WTC11 (cell line): ENCODE measurements around the gene WWOX. TPM values are rescaled to one million over a fixed set of nuclear protein-coding genes. Genes with fewer than 3 reads are reported as not detected.

Source experiments
- ATAC-seq: fragments of 200-7000 bp; cut with Tn5 transposase; 2 replicates; pipeline ENCODE4 v1.10.0; 2021; ENCODE audit warnings: mild to moderate bottlenecking, moderate library complexity
- CTCF ChIA-PET: fragments of 300-600 bp; sonication (Branson Sonifier 250); formaldehyde crosslinking; loops from one replicate; lab custom pipeline; 2021; ENCODE audit warnings: antibody characterized with exemption; lab: Charles Lee
- POLR2A ChIA-PET: fragments of 350-600 bp; sonication (Branson Sonifier 250); formaldehyde crosslinking; loops from one replicate; lab custom pipeline; 2021; ENCODE audit warnings: antibody characterized with exemption; lab: Charles Lee
- DNase-seq: peaks from one replicate; pipeline ENCODE4 v3.0.0; 2021; ENCODE audit warnings: low spot score
- H3K27ac Mint-ChIP-seq: 2 replicates; pipeline ENCODE4 v1.8.0; 2021; ENCODE audit warnings: mixed read lengths
- H3K27me3 Mint-ChIP-seq: 2 replicates; pipeline ENCODE4 v1.8.0; 2021; ENCODE audit warnings: low read depth, mild to moderate bottlenecking, moderate library complexity, mixed read lengths
- H3K36me3 Mint-ChIP-seq: 2 replicates; pipeline ENCODE4 v1.8.0; 2021; ENCODE audit warnings: mixed read lengths
- H3K4me1 Mint-ChIP-seq: 2 replicates; pipeline ENCODE4 v1.8.0; 2022; ENCODE audit warnings: mixed read lengths
- H3K4me3 Mint-ChIP-seq: 2 replicates; pipeline ENCODE4 v1.8.0; 2021; ENCODE audit warnings: mild to moderate bottlenecking, moderate library complexity, mixed read lengths
- H3K9me3 Mint-ChIP-seq: 2 replicates; pipeline ENCODE4 v1.8.0; 2021; ENCODE audit warnings: mixed read lengths
- ATF6 ChIP-seq: sonication (generic); formaldehyde crosslinking; IDR thresholded peaks from 2 replicates; pipeline ENCODE4 v1.8.1; 2023; ENCODE audit warnings: mild to moderate bottlenecking, missing genetic modification reagents
- FOXP1 ChIP-seq: sonication (generic); formaldehyde crosslinking; IDR thresholded peaks from 2 replicates; pipeline ENCODE4 v1.8.0; 2022; ENCODE audit warnings: missing genetic modification reagents, mild to moderate bottlenecking, moderate library complexity, borderline replicate concordance
- FOXP4 ChIP-seq: sonication (generic); formaldehyde crosslinking; IDR thresholded peaks from 2 replicates; pipeline ENCODE4 v1.8.0; 2022; ENCODE audit warnings: mild to moderate bottlenecking, missing genetic modification reagents
- KAT7 ChIP-seq: sonication (generic); formaldehyde crosslinking; IDR thresholded peaks from 2 replicates; pipeline ENCODE4 v1.8.1; 2023; ENCODE audit warnings: missing genetic modification reagents, mild to moderate bottlenecking, borderline replicate concordance
- MLX ChIP-seq: sonication (generic); formaldehyde crosslinking; IDR thresholded peaks from 2 replicates; pipeline ENCODE4 v1.8.1; 2023; ENCODE audit warnings: mild to moderate bottlenecking, missing genetic modification reagents, moderate library complexity
- MYBL2 ChIP-seq: sonication (generic); formaldehyde crosslinking; IDR thresholded peaks from 2 replicates; pipeline ENCODE4 v1.8.1; 2023; ENCODE audit warnings: mild to moderate bottlenecking, moderate library complexity, missing genetic modification reagents
- NR2C2 ChIP-seq: sonication (generic); formaldehyde crosslinking; IDR thresholded peaks from 2 replicates; pipeline ENCODE4 v1.8.0; 2022; ENCODE audit warnings: mild to moderate bottlenecking, missing genetic modification reagents
- OVOL2 ChIP-seq: fragments of 250-450 bp; sonication (Bioruptor Pico); IDR thresholded peaks from 2 replicates; pipeline ENCODE4 v1.9.0; 2021; ENCODE audit warnings: mild to moderate bottlenecking, borderline replicate concordance
- RELA ChIP-seq: sonication (generic); formaldehyde crosslinking; IDR thresholded peaks from 2 replicates; pipeline ENCODE4 v1.8.1; 2022; ENCODE audit warnings: missing genetic modification reagents, mild to moderate bottlenecking, borderline replicate concordance
- RORB ChIP-seq: fragments of 250-450 bp; sonication (Bioruptor Pico); IDR thresholded peaks from 2 replicates; pipeline ENCODE4 v1.9.0; 2021; ENCODE audit warnings: mild to moderate bottlenecking
- SMAD3 ChIP-seq: sonication (generic); formaldehyde crosslinking; IDR thresholded peaks from 2 replicates; pipeline ENCODE4 v1.8.0; 2022; ENCODE audit warnings: missing genetic modification reagents, mild to moderate bottlenecking, borderline replicate concordance
- TCF7 ChIP-seq: sonication (generic); formaldehyde crosslinking; IDR thresholded peaks from 2 replicates; pipeline ENCODE4 v1.8.0; 2022; ENCODE audit warnings: mild to moderate bottlenecking, low read depth, missing genetic modification reagents, moderate library complexity
- TP53 ChIP-seq: sonication (generic); formaldehyde crosslinking; IDR thresholded peaks from 2 replicates; pipeline ENCODE4 v1.8.1; 2023; ENCODE audit warnings: mild to moderate bottlenecking, missing genetic modification reagents
- ZBTB43 ChIP-seq: sonication (generic); formaldehyde crosslinking; IDR thresholded peaks from 2 replicates; pipeline ENCODE4 v1.8.1; 2023; ENCODE audit warnings: mild to moderate bottlenecking, missing genetic modification reagents
- ZNF121 ChIP-seq: sonication (generic); formaldehyde crosslinking; IDR thresholded peaks from 2 replicates; pipeline ENCODE4 v1.8.0; 2023; ENCODE audit warnings: missing genetic modification reagents
- ZNF671 ChIP-seq: fragments of 250-450 bp; sonication (Bioruptor Pico); IDR thresholded peaks from 2 replicates; pipeline ENCODE4 v1.8.0; 2021; ENCODE audit warnings: mild to moderate bottlenecking
- total RNA-seq: library from RNA; stranded (reverse); gene quantifications from 3 replicates; pipeline ENCODE4 v1.2.3, GENCODE V29; 2021
- TF ChIP-seq, protein P1 (sequence below): sonication (generic); formaldehyde crosslinking; IDR thresholded peaks from 2 replicates; pipeline ENCODE4 v1.8.1; 2023; ENCODE audit warnings: mild to moderate bottlenecking, moderate library complexity, missing genetic modification reagents
- TF ChIP-seq, protein P2 (sequence below): fragments of 250-450 bp; sonication (Bioruptor Pico); IDR thresholded peaks from 2 replicates; pipeline ENCODE4 v1.9.0; 2021; ENCODE audit warnings: mild to moderate bottlenecking
- TF ChIP-seq, protein P3 (sequence below): sonication (generic); formaldehyde crosslinking; IDR thresholded peaks from 2 replicates; pipeline ENCODE4 v1.8.1; 2022; ENCODE audit warnings: low read depth, missing genetic modification reagents, borderline replicate concordance

WWOX gene
- total RNA-seq, 1 experiment from 2014 or later, result 15.7 TPM

GRCh38 chr16:78686601-78687000, 587.1 kb downstream of the WWOX start:
- H3K27ac Mint-ChIP-seq, result no peak overlapping the region
- no peaks in the 10 kb centered on the region; the same call in 1 of the 2 replicates for H3K27me3 Mint-ChIP-seq
- H3K36me3 Mint-ChIP-seq, result no peaks in the 10 kb centered on the region
- no peaks in the 10 kb centered on the region for H3K9me3 Mint-ChIP-seq
- ChIA-PET POLR2A (no interaction called here), CTCF (no interaction called here)
- DNase-seq, result no peak
- no peaks in the 10 kb centered on the region for H3K4me1 Mint-ChIP-seq
- TF ChIP-seq, protein P1, sequence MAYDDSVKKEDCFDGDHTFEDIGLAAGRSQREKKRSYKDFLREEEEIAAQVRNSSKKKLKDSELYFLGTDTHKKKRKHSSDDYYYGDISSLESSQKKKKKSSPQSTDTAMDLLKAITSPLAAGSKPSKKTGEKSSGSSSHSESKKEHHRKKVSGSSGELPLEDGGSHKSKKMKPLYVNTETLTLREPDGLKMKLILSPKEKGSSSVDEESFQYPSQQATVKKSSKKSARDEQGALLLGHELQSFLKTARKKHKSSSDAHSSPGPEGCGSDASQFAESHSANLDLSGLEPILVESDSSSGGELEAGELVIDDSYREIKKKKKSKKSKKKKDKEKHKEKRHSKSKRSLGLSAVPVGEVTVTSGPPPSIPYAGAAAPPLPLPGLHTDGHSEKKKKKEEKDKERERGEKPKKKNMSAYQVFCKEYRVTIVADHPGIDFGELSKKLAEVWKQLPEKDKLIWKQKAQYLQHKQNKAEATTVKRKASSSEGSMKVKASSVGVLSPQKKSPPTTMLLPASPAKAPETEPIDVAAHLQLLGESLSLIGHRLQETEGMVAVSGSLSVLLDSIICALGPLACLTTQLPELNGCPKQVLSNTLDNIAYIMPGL (CRISPR knock-in tag), result no peak
- TF ChIP-seq KAT7 (CRISPR knock-in tag) (no peak), TP53 (no peak)
- no peak for ATAC-seq
- no peak overlapping the region for H3K4me3 Mint-ChIP-seq

GRCh38 chr16:78689028-78689427, 589.6 kb downstream of the WWOX start:
- no peak overlapping the region for H3K27ac Mint-ChIP-seq
- ATAC-seq (no peak), DNase-seq (no peak)
- TF ChIP-seq FOXP1 (CRISPR knock-in tag) (no peak), NR2C2 (no peak), TP53 (no peak), MLX (CRISPR knock-in tag) (no peak), TCF7 (CRISPR knock-in tag) (no peak), OVOL2 (CRISPR knock-in tag) (no peak), ZNF121 (CRISPR knock-in tag) (no peak), SMAD3 (CRISPR knock-in tag) (no peak), MYBL2 (CRISPR knock-in tag) (no peak), ZBTB43 (CRISPR knock-in tag) (no peak), RORB (CRISPR knock-in tag) (no peak), ZNF671 (CRISPR knock-in tag) (no peak)
- TF ChIP-seq, protein P2, sequence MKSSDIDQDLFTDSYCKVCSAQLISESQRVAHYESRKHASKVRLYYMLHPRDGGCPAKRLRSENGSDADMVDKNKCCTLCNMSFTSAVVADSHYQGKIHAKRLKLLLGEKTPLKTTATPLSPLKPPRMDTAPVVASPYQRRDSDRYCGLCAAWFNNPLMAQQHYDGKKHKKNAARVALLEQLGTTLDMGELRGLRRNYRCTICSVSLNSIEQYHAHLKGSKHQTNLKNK (CRISPR knock-in tag), result no peak
- TF ChIP-seq, protein P3, sequence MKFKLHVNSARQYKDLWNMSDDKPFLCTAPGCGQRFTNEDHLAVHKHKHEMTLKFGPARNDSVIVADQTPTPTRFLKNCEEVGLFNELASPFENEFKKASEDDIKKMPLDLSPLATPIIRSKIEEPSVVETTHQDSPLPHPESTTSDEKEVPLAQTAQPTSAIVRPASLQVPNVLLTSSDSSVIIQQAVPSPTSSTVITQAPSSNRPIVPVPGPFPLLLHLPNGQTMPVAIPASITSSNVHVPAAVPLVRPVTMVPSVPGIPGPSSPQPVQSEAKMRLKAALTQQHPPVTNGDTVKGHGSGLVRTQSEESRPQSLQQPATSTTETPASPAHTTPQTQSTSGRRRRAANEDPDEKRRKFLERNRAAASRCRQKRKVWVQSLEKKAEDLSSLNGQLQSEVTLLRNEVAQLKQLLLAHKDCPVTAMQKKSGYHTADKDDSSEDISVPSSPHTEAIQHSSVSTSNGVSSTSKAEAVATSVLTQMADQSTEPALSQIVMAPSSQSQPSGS (CRISPR knock-in tag), result no peak
- POLR2A ChIA-PET, result no interaction called here
- no peaks in the 10 kb centered on the region for H3K4me1 Mint-ChIP-seq
- CTCF ChIA-PET, result no interaction called here
- no peak overlapping the region for H3K4me3 Mint-ChIP-seq
- no peaks in the 10 kb centered on the region for H3K36me3 Mint-ChIP-seq
- no peaks in the 10 kb centered on the region; the same call in 1 of the 2 replicates for H3K27me3 Mint-ChIP-seq
- no peaks in the 10 kb centered on the region for H3K9me3 Mint-ChIP-seq

- ATAC-seq, result no peak
- H3K27ac Mint-ChIP-seq, result no peak overlapping the region
- no peaks in the 10 kb centered on the region for H3K4me1 Mint-ChIP-seq
- no peak for DNase-seq
- no peaks in the 10 kb centered on the region for H3K36me3 Mint-ChIP-seq
- CTCF ChIA-PET, result no interaction called here
- no peak for TF ChIP-seq ATF6 (CRISPR knock-in tag)
- no peak for TF ChIP-seq MLX (CRISPR knock-in tag)
- TF ChIP-seq RELA (CRISPR knock-in tag), result no peak
- no peak for TF ChIP-seq FOXP4 (CRISPR knock-in tag)
- POLR2A ChIA-PET, result no interaction called here
- no peaks in the 10 kb centered on the region for H3K9me3 Mint-ChIP-seq
- H3K4me3 Mint-ChIP-seq, result no peak overlapping the region
- H3K27me3 Mint-ChIP-seq, result no peaks in the 10 kb centered on the region; the same call in 1 of the 2 replicates
These were observed 590.1 kb downstream of the WWOX start for GRCh38 chr16:78689536-78689935.
